ENCODE measurements around the gene RPL18A.

- TF ChIP-seq CTCF (IDR thresholded peaks at IDR 0.05) (no peak), EZH2 (IDR thresholded peaks at IDR 0.05; ENCODE audit: borderline replicate concordance, insufficient read depth, low read depth, low read length, poor library complexity, severe bottlenecking) (no peak)
Observed at GRCh38 chr19:17871878-17872250, 12.2 kb downstream of the RPL18A start, which contains the start of gene SLC5A5.

Data from B cell (primary cell).